Measurements from ENCODE around the gene EEFSEC.
A peak's percentile ranks its signal among the peaks of the same experiment; 100 is the strongest.

EEFSEC gene

DNA sequence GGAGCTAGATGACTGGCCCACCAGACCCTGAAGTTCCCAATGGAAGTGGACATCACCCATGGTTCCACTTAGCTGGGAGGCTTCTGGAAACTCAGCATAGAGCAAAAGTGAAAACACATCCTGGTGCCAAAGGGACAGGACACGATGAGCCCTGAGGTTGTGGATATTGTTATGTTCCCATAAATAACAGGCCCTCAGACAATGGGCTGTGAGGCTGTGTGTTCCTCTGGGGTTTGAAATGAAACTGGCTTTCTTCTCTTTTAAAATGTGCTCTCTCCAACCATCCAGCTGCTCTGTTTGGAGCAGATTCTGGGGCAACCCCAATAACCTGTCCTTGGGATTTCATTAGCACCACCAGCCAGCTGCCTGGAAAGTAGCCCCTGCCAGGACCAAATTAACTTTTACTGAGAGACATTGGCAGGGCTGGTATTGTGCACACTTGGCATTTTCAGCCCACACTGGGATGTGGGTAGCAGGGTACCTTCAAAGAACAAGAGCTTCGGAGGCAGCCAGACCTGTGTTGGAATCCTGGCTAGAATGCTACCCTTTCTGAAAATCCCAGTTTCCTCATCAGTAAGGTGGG is 215.9 kb downstream of the EEFSEC start:
- Histone ChIP-seq H3K36me3 (replicated peaks; ENCODE audit: low read depth, low read length) (no peaks in the 10 kb centered on the region), H2AFZ (ENCODE audit: low read depth, low read length) (no peak overlapping the region), H3K27ac (ENCODE audit: low read length) (no peak overlapping the region), H3K9ac (ENCODE audit: low read length) (no peak overlapping the region), H3K9me3 (ENCODE audit: insufficient read depth, low read length) (no peaks in the 10 kb centered on the region), H3K4me2 (ENCODE audit: low read length) (no peak overlapping the region), H3K27me3 (ENCODE audit: low read depth, low read length) (no peaks in the 10 kb centered on the region), H3K4me1 (ENCODE audit: low read length) (peaks cover 15% of the 10 kb centered on the region), H4K20me1 (ENCODE audit: insufficient read depth, low read length) (no peaks in the 10 kb centered on the region), H3K4me3 (ENCODE audit: low read length) (no peak overlapping the region), H3K79me2 (ENCODE audit: low read length) (no peaks in the 10 kb centered on the region)
- TF ChIP-seq EZH2phosphoT487 (IDR thresholded peaks at IDR 0.05; ENCODE audit: low read depth), result no peak
- TF ChIP-seq CTCF (IDR thresholded peaks at IDR 0.05; ENCODE audit: low read depth, low read length), result no peak

GRCh38 chr3:128369881-128370642 is 216.8 kb downstream of the EEFSEC start:
- no peak overlapping the region for H3K4me2 ChIP-seq (ENCODE audit: low read length)
- no peak for TF ChIP-seq EZH2phosphoT487 (IDR thresholded peaks at IDR 0.05; ENCODE audit: low read depth)
- peak; percentile 16; the same call in 1 of the 2 replicates for TF ChIP-seq CTCF (IDR thresholded peaks at IDR 0.05; ENCODE audit: low read depth, low read length)
- H3K9ac ChIP-seq (ENCODE audit: low read length), result no peak overlapping the region
- H2AFZ ChIP-seq (ENCODE audit: low read depth, low read length), result no peak overlapping the region
- H3K36me3 ChIP-seq (replicated peaks; ENCODE audit: low read depth, low read length), result no peaks in the 10 kb centered on the region
- H3K27me3 ChIP-seq (ENCODE audit: low read depth, low read length), result no peaks in the 10 kb centered on the region
- no peaks in the 10 kb centered on the region for H3K79me2 ChIP-seq (ENCODE audit: low read length)
- 0 out of 2 replicates have a peak, but pooled peaks cover 4% of the 10 kb centered on the region for H4K20me1 ChIP-seq (ENCODE audit: insufficient read depth, low read length)
- H3K4me1 ChIP-seq (ENCODE audit: low read length), result peaks cover 19% of the 10 kb centered on the region
- no peak overlapping the region for H3K27ac ChIP-seq (ENCODE audit: low read length)
- no peaks in the 10 kb centered on the region for H3K9me3 ChIP-seq (ENCODE audit: insufficient read depth, low read length)
- no peak overlapping the region for H3K4me3 ChIP-seq (ENCODE audit: low read length)

GRCh38 chr3:128372281-128372680 is 219.0 kb downstream of the EEFSEC start:
- peaks cover 16% of the 10 kb centered on the region; the same call in 1 of the 2 replicates for H4K20me1 ChIP-seq (ENCODE audit: insufficient read depth, low read length)

More at GRCh38 chr3:128372281-128372680, 219.0 kb downstream of the EEFSEC start:
- no peaks in the 10 kb centered on the region for H3K27me3 ChIP-seq (ENCODE audit: low read depth, low read length)
- H2AFZ ChIP-seq (ENCODE audit: low read depth, low read length), result no peak overlapping the region
- no peak overlapping the region for H3K4me2 ChIP-seq (ENCODE audit: low read length)
- H3K9ac ChIP-seq (ENCODE audit: low read length), result no peak overlapping the region
- peaks cover 25% of the 10 kb centered on the region for H3K4me1 ChIP-seq (ENCODE audit: low read length)
- H3K4me3 ChIP-seq (ENCODE audit: low read length), result no peak overlapping the region
- no peaks in the 10 kb centered on the region for H3K9me3 ChIP-seq (ENCODE audit: insufficient read depth, low read length)
- no peak overlapping the region for H3K27ac ChIP-seq (ENCODE audit: low read length)
- no peak for TF ChIP-seq EZH2phosphoT487 (IDR thresholded peaks at IDR 0.05; ENCODE audit: low read depth)
- no peak for TF ChIP-seq CTCF (IDR thresholded peaks at IDR 0.05; ENCODE audit: low read depth, low read length)
- H3K79me2 ChIP-seq (ENCODE audit: low read length), result no peaks in the 10 kb centered on the region
- no peaks in the 10 kb centered on the region for H3K36me3 ChIP-seq (replicated peaks; ENCODE audit: low read depth, low read length)

Data from OCI-LY3 (cell line).